Endothelial cell of umbilical vein (primary cell): Measurements from ENCODE around the gene SMIM12. TPM values are rescaled to one million over a fixed set of nuclear protein-coding genes. Genes with fewer than 3 reads are reported as not detected.

Experiments
- BruUV-seq: library from RNA; stranded (reverse); fragments of 400-500 nt; replicated peaks from 2 replicates; lab custom pipeline; 2021; lab: Mats Ljungman, UMichigan
- CTCF ChIA-PET: fragments of 300-600, 350-600 bp; sonication (Branson Sonifier 250); formaldehyde crosslinking; loops from one replicate; lab custom pipeline; 2021; ENCODE audit warnings: antibody characterized with exemption, inconsistent platforms; lab: Charles Lee
- POLR2A ChIA-PET: fragments of 300-600, 350-600 bp; sonication (Branson Sonifier 250); formaldehyde crosslinking; loops from one replicate; lab custom pipeline; 2021; ENCODE audit warnings: antibody characterized with exemption, inconsistent platforms; lab: Charles Lee
- DNase-seq: peaks from one replicate; pipeline ENCODE4 v3.0.0-alpha.2; 2011; ENCODE audit warnings: low read depth, low spot score
- FAIRE-seq: peaks from 2 replicates; lab custom pipeline; 2011; peaks lifted over from hg19 to GRCh38; lab: Jason Lieb, UNC
- H2AFZ ChIP-seq: 2 replicates; pipeline ENCODE4 v1.6.0; 2012; ENCODE audit warnings: low read depth, low read length, control low read depth, inconsistent platforms
- H3K27ac ChIP-seq: 2 replicates; pipeline ENCODE4 v1.5.1; 2011; ENCODE audit warnings: low read depth, mild to moderate bottlenecking, control low read depth, low read length, moderate library complexity; ENCODE audit not compliant: insufficient read depth
- H3K27me3 ChIP-seq, 2 experiments: 2 replicates each; pipeline versions ENCODE4 v1.6.0 to v1.6.1; 2011; ENCODE audit warnings: low read length in 2 of 2, mixed read lengths in 1 of 2; ENCODE audit not compliant: control insufficient read depth in 2 of 2, insufficient read depth in 2 of 2
- H3K36me3 ChIP-seq, 2 experiments: 2 replicates in 1 of 2; 3 replicates in 1 of 2; pipeline ENCODE4 v1.5.1; 2011; ENCODE audit warnings: low read length in 2 of 2, mild to moderate bottlenecking in 1 of 2, moderate library complexity in 1 of 2; ENCODE audit not compliant: control insufficient read depth in 2 of 2, insufficient read depth in 2 of 2; ENCODE audit errors: extremely low read depth in 1 of 2
- H3K4me1 ChIP-seq: 3 replicates; pipeline ENCODE4 v1.5.1; 2011; ENCODE audit warnings: mild to moderate bottlenecking, low read length; ENCODE audit not compliant: control insufficient read depth, insufficient read depth; ENCODE audit errors: extremely low read depth
- H3K4me2 ChIP-seq: 2 replicates; pipeline ENCODE4 v1.6.1; 2011; ENCODE audit warnings: low read length, control low read depth, mixed read lengths; ENCODE audit not compliant: insufficient read depth
- H3K4me3 ChIP-seq, 3 experiments: fragments of 200-600 bp in 1 of 3; sonication (generic), shearing (Covaris generic) in 1 of 3; replicated peaks in 1 of 3; 2 replicates each; pipeline ENCODE4 v1.5.1; 2011 to 2016; ENCODE audit warnings: control low read depth in 3 of 3, low read length in 3 of 3, mild to moderate bottlenecking in 2 of 3, inconsistent platforms in 1 of 3, low read depth in 1 of 3, moderate library complexity in 1 of 3; ENCODE audit not compliant: insufficient read depth in 1 of 3
- H3K79me2 ChIP-seq: 2 replicates; pipeline ENCODE4 v1.6.0; 2012; ENCODE audit warnings: low read length, inconsistent platforms; ENCODE audit not compliant: control insufficient read depth, insufficient read depth
- H3K9ac ChIP-seq: replicated peaks from 2 replicates; pipeline ENCODE3; 2011; ENCODE audit warnings: low read length, control low read depth; ENCODE audit not compliant: insufficient read depth; ENCODE audit errors: extremely low read depth
- H3K9me1 ChIP-seq: replicated peaks from 3 replicates; pipeline ENCODE4 v1.6.0; 2011; ENCODE audit warnings: mild to moderate bottlenecking, low read length; ENCODE audit not compliant: control insufficient read depth, insufficient read depth; ENCODE audit errors: extremely low read depth
- H3K9me3 ChIP-seq: replicated peaks from 2 replicates; pipeline ENCODE4 v1.5.1; 2012; ENCODE audit warnings: low read length, inconsistent platforms; ENCODE audit not compliant: control insufficient read depth, insufficient read depth
- H4K20me1 ChIP-seq: replicated peaks from 2 replicates; pipeline ENCODE3; 2011; ENCODE audit warnings: mild to moderate bottlenecking, low read length; ENCODE audit not compliant: control insufficient read depth, insufficient read depth; ENCODE audit errors: extremely low read depth
- CTCF ChIP-seq, 2 donors: IDR thresholded peaks; 1 replicate in 1 of 2; 2 replicates in 1 of 2; pipeline ENCODE4 v1.5.1; 2011; ENCODE audit warnings: low read length in 2 of 2, mild to moderate bottlenecking in 2 of 2, moderate library complexity in 2 of 2, control low read depth in 1 of 2, inconsistent platforms in 1 of 2, low read depth in 1 of 2; ENCODE audit not compliant: insufficient read depth in 1 of 2; ENCODE audit errors: extremely low read depth in 1 of 2
- EZH2 ChIP-seq: IDR thresholded peaks from 2 replicates; pipeline ENCODE4 v1.6.1; 2012; ENCODE audit warnings: borderline replicate concordance, low read depth, mild to moderate bottlenecking, moderate library complexity, low read length, inconsistent platforms; ENCODE audit not compliant: severe bottlenecking
- FOS ChIP-seq: IDR thresholded peaks from 2 replicates; pipeline ENCODE4 v1.6.1; 2011; ENCODE audit warnings: mild to moderate bottlenecking, low read length, moderate library complexity, borderline replicate concordance; ENCODE audit not compliant: insufficient read depth
- GATA2 ChIP-seq: IDR thresholded peaks from 2 replicates; pipeline ENCODE4 v1.7.0; 2011; ENCODE audit warnings: low read depth, mild to moderate bottlenecking, moderate library complexity, mixed read lengths, low read length; ENCODE audit not compliant: insufficient read length, insufficient read depth
- JUN ChIP-seq: IDR thresholded peaks from 2 replicates; pipeline ENCODE4 v1.6.1; 2011; ENCODE audit warnings: borderline replicate concordance, low read depth; ENCODE audit not compliant: insufficient read length, insufficient read depth
- MAX ChIP-seq: IDR thresholded peaks from 2 replicates; pipeline ENCODE4 v1.6.1; 2011; ENCODE audit not compliant: insufficient read depth, insufficient read length
- MYC ChIP-seq: IDR thresholded peaks from one replicate; pipeline ENCODE4 v1.6.1; 2011; ENCODE audit warnings: mild to moderate bottlenecking, low read depth, low read length
- POLR2A ChIP-seq: IDR thresholded peaks from 2 replicates; pipeline ENCODE4 v1.6.1; 2012; ENCODE audit warnings: low read depth, mild to moderate bottlenecking, control low read depth, low read length
- POLR2AphosphoS5 ChIP-seq: IDR thresholded peaks from 2 replicates; pipeline ENCODE4 v1.6.1; 2012; ENCODE audit warnings: low read depth, mild to moderate bottlenecking, control low read depth, low read length, moderate library complexity; ENCODE audit not compliant: insufficient read depth
- dilution Hi-C: fragments of 300-500 bp; cut with MboI; formaldehyde crosslinking; loops from one replicate; pipeline ENCODE4 v1.15.0; 2019; ENCODE audit warnings: low sequenced_read_pairs; ENCODE audit not compliant: extremely low pct_ligation_motif_present
- intact Hi-C: fragments of 100-400 bp; cut with micrococcal nuclease; formaldehyde crosslinking; loops from one replicate; pipeline ENCODE4 v1.10.0; 2022
- polyA plus RNA-seq, 4 experiments: library from polyadenylated mRNA; depleted of rRNA in 3 of 4; stranded (reverse) in 3 of 4; unstranded in 1 of 4; fragments of >200 nt; gene quantifications; 2 replicates each; pipeline versions ENCODE4 v1.2.1 to v1.2.3, GENCODE V29; 2011 to 2012; ENCODE audit warnings: missing spikeins in 1 of 4
- total RNA-seq: library from RNA; stranded (reverse); gene quantifications from 2 replicates; pipeline ENCODE4 v1.2.3, GENCODE V29; 2021

Gene SMIM12
- total and polyA plus RNA-seq, 2 donors (not counting 3 experiments of a cell fraction or from before 2014, with no cell fraction given): 66.2 to 85.9 TPM

- intact Hi-C loops: no loop called here
- H3K27ac ChIP-seq: no peak overlapping the region
- H3K79me2 ChIP-seq: no peaks in the 10 kb centered on the region
- no peaks in the 10 kb centered on the region for H3K9me1 ChIP-seq
- POLR2A ChIA-PET: no interaction called here
- CTCF ChIA-PET: interaction anchor here (1.5 to 4.7 kb wide), 2 partner anchors 12 to 77 kb away, joined by 12 to 59 read pairs; no protein-coding TSS in a partner anchor
- DNase-seq: no peak
- H3K27me3 ChIP-seq: peaks cover 10 to 18% of the 10 kb centered on the region in 2 experiments
- no TSS peak for BruUV-seq
- no peak for FAIRE-seq
- peaks cover 7% of the 10 kb centered on the region for H3K4me1 ChIP-seq
- no peak overlapping the region for H2AFZ ChIP-seq
- no peaks in the 10 kb centered on the region for H4K20me1 ChIP-seq
- dilution Hi-C loops: no loop called here
- no peak overlapping the region for H3K4me3 ChIP-seq
- H3K9ac ChIP-seq: no peak overlapping the region
- no peaks in the 10 kb centered on the region for H3K9me3 ChIP-seq
- no peak overlapping the region for H3K4me2 ChIP-seq
- TF ChIP-seq EZH2 (no peak), MYC (no peak), POLR2A (no peak), GATA2 (no peak), MAX (no peak), JUN (no peak), POLR2AphosphoS5 (no peak), CTCF (IDR thresholded peaks at IDR 0.05; ENCODE audit: extremely low read depth in 1 of 2, insufficient read depth in 1 of 2, low read depth in 1 of 2, low read length in 2 of 2) (no peak), FOS (no peak)
- H3K36me3 ChIP-seq: no peaks in the 10 kb centered on the region
Observed at GRCh38 chr1:34864759-34865158, 5.2 kb upstream of the SMIM12 start.
